ENCODE measurements around the gene KRTAP10-11. TPM values are rescaled to one million over a fixed set of nuclear protein-coding genes. Genes with fewer than 3 reads are reported as not detected.

KRTAP10-11 gene, protein sequence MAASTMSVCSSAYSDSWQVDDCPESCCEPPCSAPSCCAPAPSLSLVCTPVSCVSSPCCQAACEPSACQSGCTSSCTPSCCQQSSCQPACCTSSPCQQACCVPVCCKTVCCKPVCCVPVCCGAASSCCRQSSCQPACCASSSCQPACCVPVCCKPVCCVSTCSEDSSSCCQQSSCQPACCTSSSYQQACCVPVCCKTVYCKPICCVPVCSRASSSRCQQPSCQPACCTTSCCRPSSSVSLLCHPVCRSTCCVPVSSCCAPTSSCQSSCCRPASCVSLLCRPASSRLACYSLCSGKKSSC
- not detected in 5 replicates for total RNA-seq (2022; extraction: Qiagen RNA extraction; ENCODE audit: low read depth)

DNA sequence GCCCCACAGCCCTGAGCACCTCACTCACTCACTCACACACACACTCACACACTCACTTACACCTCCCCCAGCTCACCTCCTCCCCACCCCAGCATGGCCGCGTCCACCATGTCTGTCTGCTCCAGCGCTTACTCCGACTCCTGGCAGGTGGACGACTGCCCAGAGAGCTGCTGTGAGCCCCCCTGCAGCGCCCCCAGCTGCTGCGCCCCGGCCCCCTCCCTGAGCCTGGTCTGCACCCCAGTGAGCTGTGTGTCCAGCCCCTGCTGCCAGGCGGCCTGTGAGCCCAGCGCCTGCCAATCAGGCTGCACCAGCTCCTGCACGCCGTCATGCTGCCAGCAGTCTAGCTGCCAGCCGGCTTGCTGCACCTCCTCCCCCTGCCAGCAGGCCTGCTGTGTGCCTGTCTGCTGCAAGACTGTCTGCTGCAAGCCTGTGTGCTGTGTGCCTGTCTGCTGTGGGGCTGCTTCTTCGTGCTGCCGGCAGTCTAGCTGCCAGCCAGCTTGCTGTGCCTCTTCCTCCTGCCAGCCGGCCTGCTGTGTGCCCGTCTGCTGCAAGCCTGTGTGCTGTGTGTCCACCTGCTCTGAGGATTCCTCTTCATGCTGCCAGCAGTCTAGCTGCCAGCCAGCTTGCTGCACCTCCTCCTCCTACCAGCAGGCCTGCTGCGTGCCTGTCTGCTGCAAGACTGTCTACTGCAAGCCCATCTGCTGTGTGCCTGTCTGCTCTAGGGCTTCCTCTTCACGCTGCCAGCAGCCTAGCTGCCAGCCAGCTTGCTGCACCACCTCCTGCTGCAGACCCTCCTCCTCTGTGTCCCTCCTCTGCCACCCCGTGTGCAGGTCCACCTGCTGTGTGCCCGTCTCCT, at the start of gene KRTAP10-11:
Gene KRTAP10-11 (plus strand): TSS at position 49 of the 856 bp plus-strand sequence. CDS start 45 bp downstream, at position 94.

DNA sequence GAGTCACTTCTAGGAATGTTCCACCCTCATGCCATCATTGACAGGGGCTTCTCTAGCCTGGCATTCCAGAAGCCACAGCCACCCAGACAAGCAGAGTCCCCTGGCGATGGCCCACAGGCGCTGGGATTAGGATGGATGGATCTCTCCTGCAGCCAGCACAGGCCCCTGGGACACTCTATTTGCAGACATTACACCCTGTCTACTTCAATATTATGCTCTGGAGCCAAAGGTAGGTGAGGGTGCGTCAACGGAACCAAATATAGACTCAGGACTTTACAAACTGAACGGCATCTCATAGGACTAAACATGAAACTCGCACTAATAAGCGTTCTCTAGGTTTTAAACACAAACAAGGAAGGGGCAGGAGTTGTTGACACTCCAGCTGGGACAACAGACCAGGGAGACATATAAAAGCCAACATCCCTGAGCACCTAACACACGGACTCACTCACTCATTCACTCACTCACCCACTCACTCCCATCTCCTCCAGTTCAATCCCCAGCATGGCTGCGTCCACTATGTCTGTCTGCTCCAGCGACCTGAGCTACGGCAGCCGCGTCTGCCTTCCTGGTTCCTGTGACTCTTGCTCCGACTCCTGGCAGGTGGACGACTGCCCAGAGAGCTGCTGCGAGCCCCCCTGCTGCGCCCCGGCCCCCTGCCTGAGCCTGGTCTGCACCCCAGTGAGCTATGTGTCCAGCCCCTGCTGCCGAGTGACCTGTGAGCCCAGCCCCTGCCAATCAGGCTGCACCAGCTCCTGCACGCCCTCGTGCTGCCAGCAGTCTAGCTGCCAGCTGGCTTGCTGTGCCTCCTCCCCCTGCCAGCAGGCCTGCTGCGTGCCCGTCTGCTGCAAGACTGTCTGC, 45.9 kb upstream of the KRTAP10-11 start, which contains the start of gene KRTAP10-7:
Gene KRTAP10-7 (plus strand): TSS at position 480 of the 861 bp plus-strand sequence. CDS start 25 bp downstream, at position 505.

DNA sequence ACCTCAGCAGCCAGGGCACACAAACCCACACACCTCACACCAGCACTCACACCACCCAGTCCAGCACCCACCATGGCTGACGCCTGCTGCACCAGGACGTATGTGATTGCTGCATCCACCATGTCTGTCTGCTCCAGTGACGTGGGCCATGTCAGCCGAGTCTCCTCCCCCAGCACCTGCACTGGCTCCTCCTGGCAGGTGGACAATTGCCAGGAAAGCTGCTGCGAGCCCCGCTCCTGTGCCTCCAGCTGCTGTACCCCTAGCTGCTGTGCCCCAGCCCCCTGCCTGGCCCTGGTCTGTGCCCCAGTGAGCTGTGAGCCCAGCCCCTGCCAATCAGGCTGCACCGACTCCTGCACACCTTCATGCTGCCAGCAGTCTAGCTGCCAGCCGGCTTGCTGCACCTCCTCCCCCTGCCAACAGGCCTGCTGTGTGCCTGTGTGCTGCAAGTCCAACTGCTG, 34.2 kb upstream of the KRTAP10-11 start, which contains the start of gene KRTAP10-8:
Gene KRTAP10-8 (plus strand): TSS at position 51 of the 458 bp plus-strand sequence. CDS start 22 bp downstream, at position 73.

DNA sequence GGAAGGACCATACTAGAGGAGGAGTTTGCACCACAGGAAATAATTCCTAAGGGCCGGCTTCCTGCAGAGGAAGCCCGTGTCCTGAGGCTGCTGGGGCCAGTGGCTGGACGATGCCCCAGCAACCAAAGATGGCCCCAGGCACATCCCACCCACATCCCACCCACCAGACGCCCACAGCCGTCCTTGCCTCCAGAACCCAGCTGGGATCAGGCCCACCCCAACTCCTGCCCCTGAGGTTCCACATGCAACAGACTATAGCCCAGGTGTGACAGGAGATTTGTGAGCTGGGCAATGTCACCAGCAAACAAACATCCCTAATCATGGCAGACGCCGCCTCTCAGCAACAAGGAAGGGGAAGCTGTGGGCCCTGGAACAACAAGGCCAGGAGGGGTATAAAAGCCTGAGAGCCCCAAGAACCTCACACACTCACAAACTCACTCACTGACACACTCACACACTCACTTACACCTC, 19.5 kb upstream of the KRTAP10-11 start, which contains the start of gene KRTAP10-9:
Gene KRTAP10-9 (plus strand): TSS at position 421 of the 471 bp plus-strand sequence. CDS start 79 bp downstream, outside the sequence.

DNA sequence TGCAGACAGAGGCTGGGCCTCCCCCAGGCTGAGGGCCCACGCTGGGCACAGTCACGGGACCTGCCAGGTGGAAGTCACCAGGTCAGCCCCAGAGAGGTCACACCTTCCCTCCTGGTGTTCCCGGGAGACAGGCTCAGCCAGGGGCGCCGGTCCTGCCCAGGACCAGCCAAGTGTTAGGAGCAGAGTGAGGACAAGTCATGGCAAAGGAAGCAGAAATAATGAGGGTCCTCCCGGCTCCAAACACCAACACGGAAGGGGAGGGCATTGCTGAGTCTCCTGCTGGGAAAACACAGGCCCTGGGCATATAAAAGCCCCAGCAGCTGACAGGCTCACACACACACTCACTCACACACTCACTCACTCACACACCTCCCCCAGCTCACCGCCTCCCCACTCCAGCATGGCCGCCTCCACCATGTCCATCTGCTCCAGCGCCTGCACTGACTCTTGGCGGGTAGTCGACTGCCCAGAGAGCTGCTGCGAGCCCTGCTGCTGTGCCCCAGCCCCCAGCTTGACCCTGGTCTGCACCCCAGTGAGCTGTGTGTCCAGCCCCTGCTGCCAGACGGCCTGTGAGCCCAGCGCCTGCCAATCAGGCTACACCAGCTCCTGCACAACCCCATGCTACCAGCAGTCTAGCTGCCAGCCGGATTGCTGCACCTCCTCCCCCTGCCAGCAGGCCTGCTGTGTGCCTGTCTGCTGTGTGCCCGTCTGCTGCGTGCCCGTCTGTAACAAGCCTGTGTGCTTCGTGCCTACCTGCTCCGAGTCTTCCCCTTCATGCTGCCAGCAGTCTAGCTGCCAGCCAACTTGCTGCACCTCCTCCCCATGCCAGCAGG, 9.0 kb upstream of the KRTAP10-11 start, which contains the start of gene KRTAP10-10:
Gene KRTAP10-10 (plus strand): TSS at position 339 of the 833 bp plus-strand sequence. CDS start 62 bp downstream, at position 401.

DNA sequence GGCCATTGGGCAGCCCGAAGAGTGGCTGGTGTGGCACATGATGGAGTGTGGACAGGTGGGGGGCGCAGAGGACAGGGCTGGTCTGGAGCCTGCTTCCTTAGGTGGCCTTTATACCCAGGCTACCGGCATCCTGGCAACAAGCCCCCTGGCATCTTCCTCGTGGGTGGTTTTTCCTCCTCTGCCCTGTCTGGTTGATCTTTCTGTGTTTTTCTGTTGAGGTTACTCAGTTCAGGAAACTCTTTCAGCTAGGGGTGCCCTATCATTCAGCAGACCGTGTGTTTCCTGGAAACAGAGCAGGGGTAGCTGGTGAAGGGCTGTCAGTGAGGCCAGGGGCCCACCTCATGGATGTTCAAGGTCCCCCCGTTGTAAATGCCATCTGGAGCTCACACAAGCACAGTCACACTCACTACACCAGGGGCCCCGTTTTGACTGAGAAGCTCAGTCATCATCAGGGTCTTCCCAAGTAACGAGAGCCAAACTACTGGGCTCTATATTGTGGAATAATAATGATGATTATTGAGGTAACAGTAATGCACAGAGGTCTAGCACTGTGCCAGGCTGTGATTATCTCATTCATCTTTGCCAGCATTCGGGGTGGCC, 8.5 kb downstream of the KRTAP10-11 start, which contains the start of gene KRTAP12-4:
Gene KRTAP12-4 (minus strand): TSS at position 84 of the 600 bp plus-strand sequence. CDS start 45 bp downstream, at position 39.

DNA sequence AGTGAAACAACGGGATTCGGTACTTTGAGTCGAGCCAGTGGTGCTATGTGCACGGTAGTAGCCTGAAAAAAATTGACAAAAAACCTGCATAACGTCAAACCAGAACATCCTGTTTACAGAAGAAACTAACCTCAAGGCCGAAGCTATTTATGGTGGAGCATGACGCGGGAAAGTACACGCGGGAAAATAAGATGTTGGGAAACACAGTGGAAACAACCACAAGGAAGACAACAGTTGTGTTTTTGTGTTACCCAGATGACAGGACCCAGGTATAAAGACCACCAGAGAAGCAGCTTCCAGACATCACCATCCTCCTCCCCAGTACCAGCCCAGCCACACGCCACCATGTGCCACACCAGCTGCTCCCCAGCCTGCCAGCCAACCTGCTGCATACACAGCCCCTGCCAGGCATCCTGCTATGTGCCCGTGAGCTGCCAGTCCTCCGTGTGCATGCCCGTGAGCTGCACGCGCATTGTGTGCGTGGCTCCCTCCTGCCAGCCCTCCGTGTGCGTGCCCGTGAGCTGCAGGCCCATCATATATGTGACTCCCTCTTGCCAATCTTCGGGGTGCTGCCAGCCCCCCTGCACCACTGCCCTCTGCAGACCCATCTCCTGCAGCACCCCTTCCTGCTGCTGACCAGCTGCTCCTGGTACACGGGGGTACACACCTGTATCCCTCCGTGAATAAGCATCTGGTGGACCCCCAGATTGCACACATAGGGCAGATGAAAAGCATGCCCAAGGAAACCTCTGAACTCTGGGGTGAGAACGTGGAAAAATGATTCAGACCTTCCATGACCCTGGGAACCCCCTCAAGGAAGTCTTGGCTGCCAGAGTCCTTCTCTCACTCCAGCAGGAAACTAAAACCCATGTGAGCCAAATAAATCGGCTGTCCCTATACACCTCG, 11.7 kb downstream of the KRTAP10-11 start, which contains the start of gene KRTAP12-3:
Gene KRTAP12-3 (plus strand): TSS at position 298 of the 906 bp plus-strand sequence. CDS start 48 bp downstream, at position 346.

DNA sequence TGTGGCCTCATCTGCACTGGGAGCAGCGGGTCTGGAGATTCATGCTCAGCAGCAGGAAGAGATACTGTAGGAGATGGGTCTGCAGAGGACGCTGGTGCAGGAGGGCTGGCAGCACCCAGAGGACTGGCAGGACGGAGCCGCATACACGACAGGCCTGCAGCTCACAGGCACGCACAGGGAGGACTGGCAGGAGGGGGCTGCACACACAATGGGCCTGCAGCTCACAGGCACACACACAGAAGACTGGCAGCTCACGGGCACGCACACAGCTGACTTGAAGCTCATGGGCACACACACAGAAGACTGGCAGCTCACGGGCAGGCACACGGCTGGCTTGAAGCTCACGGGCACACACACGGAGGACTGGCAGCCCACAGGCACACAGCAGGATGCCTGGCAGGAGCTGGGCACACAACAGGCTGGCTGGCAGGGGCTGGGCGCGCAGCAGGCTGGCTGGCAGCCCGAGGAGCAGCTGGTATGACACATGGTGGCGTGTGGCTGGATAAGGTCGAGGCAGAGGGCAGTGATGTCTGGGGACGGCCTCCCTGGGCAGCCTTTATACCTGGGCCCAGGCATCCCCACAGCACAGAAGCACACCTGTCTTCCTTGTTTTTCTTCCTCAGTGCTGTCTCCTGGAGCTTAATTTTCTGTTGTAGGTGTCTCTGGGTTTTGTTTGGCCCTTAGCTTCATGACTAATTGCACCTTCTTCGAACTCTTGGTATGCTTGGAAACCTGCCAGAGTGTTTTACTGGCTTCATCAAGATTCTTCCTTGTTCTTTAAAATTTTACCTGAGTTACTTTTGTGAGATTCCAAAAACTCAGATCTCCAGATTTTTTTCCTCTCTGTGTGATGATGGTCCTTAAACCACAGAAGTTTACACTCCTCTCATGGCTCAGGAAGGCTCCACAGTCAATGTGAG, 20.4 kb downstream of the KRTAP10-11 start, which contains the start of gene KRTAP12-2:
Gene KRTAP12-2 (minus strand): TSS at position 527 of the 920 bp plus-strand sequence. CDS start 41 bp downstream, at position 486.

DNA sequence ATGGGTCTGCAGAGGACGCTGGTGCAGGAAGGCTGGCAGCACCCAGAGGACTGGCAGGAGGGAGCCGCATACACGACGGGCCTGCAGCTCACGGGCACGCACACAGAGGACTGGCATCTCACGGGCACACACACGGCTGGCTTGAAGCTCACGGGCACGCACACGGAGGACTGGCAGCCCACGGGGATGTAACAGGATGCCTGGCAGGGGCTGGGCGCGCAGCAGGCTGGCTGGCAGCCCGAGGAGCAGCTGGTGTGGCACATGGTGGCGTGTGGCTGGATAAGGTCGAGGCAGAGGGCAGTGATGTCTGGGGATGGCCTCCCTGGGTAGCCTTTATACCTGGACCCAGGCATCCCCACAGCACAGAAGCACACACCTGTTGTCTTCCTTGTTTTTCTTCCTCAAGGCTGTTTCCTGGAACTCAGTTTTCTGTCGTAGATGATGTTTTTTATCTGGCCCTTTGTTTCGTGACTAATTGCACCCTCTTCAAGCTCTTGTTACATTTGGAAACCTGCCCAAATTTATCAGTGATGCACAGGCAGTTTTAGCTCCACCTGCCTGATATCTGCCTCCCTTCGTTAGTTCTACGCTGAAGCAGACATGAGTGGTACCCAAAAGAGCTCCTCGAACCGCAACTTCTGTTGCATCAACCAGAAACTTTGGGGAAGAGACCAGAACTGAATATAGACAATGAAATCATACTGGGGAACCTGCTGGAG, 35.8 kb downstream of the KRTAP10-11 start, which contains the start of gene KRTAP12-1:
Gene KRTAP12-1 (minus strand): TSS at position 303 of the 719 bp plus-strand sequence. CDS start 40 bp downstream, at position 263.

Other genes with a start within 250 kb of the KRTAP10-11 start
- gene LRRC3, start 190.9 kb upstream of the KRTAP10-11 start, total RNA-seq (2022; extraction: Qiagen RNA extraction; ENCODE audit: low read depth): 0.98 to 2.0 TPM (median 1.7 TPM) in 5 replicates
- not detected in 5 replicates for gene KRTAP10-1, start 106.2 kb upstream of the KRTAP10-11 start, total RNA-seq (2022; extraction: Qiagen RNA extraction; ENCODE audit: low read depth)
- gene KRTAP10-2, start 94.9 kb upstream of the KRTAP10-11 start, total RNA-seq (2022; extraction: Qiagen RNA extraction; ENCODE audit: low read depth): not detected in 5 replicates
- gene KRTAP10-3, start 87.6 kb upstream of the KRTAP10-11 start, total RNA-seq (2022; extraction: Qiagen RNA extraction; ENCODE audit: low read depth): not detected in 5 replicates
- gene KRTAP10-4, start 72.7 kb upstream of the KRTAP10-11 start, total RNA-seq (2022; extraction: Qiagen RNA extraction; ENCODE audit: low read depth): not detected in 5 replicates
- gene KRTAP10-5, start 65.8 kb upstream of the KRTAP10-11 start, total RNA-seq (2022; extraction: Qiagen RNA extraction; ENCODE audit: low read depth): not detected in 5 replicates
- not detected in 5 replicates for gene KRTAP10-6, start 53.9 kb upstream of the KRTAP10-11 start, total RNA-seq (2022; extraction: Qiagen RNA extraction; ENCODE audit: low read depth)
- gene KRTAP10-7, start 45.8 kb upstream of the KRTAP10-11 start, total RNA-seq (2022; extraction: Qiagen RNA extraction; ENCODE audit: low read depth): not detected in 5 replicates
- gene KRTAP10-8, start 34.3 kb upstream of the KRTAP10-11 start, total RNA-seq (2022; extraction: Qiagen RNA extraction; ENCODE audit: low read depth): not detected in 5 replicates
- gene KRTAP10-9, start 19.3 kb upstream of the KRTAP10-11 start, total RNA-seq (2022; extraction: Qiagen RNA extraction; ENCODE audit: low read depth): not detected in 5 replicates
- not detected in 5 replicates for gene KRTAP10-10, start 9.1 kb upstream of the KRTAP10-11 start, total RNA-seq (2022; extraction: Qiagen RNA extraction; ENCODE audit: low read depth)
- not detected in 5 replicates for gene KRTAP12-4, start 8.2 kb downstream of the KRTAP10-11 start, total RNA-seq (2022; extraction: Qiagen RNA extraction; ENCODE audit: low read depth)
- not detected in 5 replicates for gene KRTAP12-3, start 11.5 kb downstream of the KRTAP10-11 start, total RNA-seq (2022; extraction: Qiagen RNA extraction; ENCODE audit: low read depth)
- gene KRTAP12-2, start 20.5 kb downstream of the KRTAP10-11 start, total RNA-seq (2022; extraction: Qiagen RNA extraction; ENCODE audit: low read depth): not detected in 5 replicates
- gene KRTAP12-1, start 35.7 kb downstream of the KRTAP10-11 start, total RNA-seq (2022; extraction: Qiagen RNA extraction; ENCODE audit: low read depth): not detected in 5 replicates
- gene KRTAP10-12, start 50.8 kb downstream of the KRTAP10-11 start, total RNA-seq (2022; extraction: Qiagen RNA extraction; ENCODE audit: low read depth): not detected in 5 replicates
- gene TSPEAR, start 65.2 kb downstream of the KRTAP10-11 start, total RNA-seq (2022; extraction: Qiagen RNA extraction; ENCODE audit: low read depth): 0.04 TPM in 1 of 5 replicates, not detected in the others
- 27.5 to 44.4 TPM (median 33.4 TPM) in 5 replicates for gene UBE2G2, start 155.4 kb downstream of the KRTAP10-11 start, total RNA-seq (2022; extraction: Qiagen RNA extraction; ENCODE audit: low read depth)
- 54.2 to 66.2 TPM (median 65.0 TPM) in 5 replicates for gene SUMO3, start 171.6 kb downstream of the KRTAP10-11 start, total RNA-seq (2022; extraction: Qiagen RNA extraction; ENCODE audit: low read depth)
- 88.1 to 104 TPM (median 99.0 TPM) in 5 replicates for gene PTTG1IP, start 227.3 kb downstream of the KRTAP10-11 start, total RNA-seq (2022; extraction: Qiagen RNA extraction; ENCODE audit: low read depth)

Data from A549 treated with CpdA at 1 μM for 4 hours (cell line).